K562 (cell line): Measurements from ENCODE around the gene PSMA7. TPM values are rescaled to one million over a fixed set of nuclear protein-coding genes. Genes with fewer than 3 reads are reported as not detected.
A peak's percentile ranks its signal among the peaks of the same experiment; 100 is the strongest.

Experiments
- ARID2 ChIP-seq: fragments of 450-650 bp; IDR thresholded peaks from 2 replicates; pipeline ENCODE4 v1.6.1; 2017; ENCODE audit warnings: antibody characterized with exemption, mild to moderate bottlenecking
- CREM ChIP-seq: IDR thresholded peaks from 2 replicates; pipeline ENCODE4 v1.6.1; 2014; ENCODE audit warnings: antibody characterized with exemption, low read depth
- E2F6 ChIP-seq, 2 experiments: IDR thresholded peaks; 2 replicates each; pipeline ENCODE4 v1.6.1; 2011; ENCODE audit warnings: borderline replicate concordance in 1 of 2, control low read depth in 1 of 2, low read depth in 1 of 2, low read length in 1 of 2, mild to moderate bottlenecking in 1 of 2, mixed read lengths in 1 of 2, moderate library complexity in 1 of 2; ENCODE audit not compliant: insufficient read depth in 1 of 2, insufficient read length in 1 of 2, poor library complexity in 1 of 2, severe bottlenecking in 1 of 2; ENCODE audit errors: extremely low read depth in 1 of 2
- ETS1 ChIP-seq: conservative IDR thresholded peaks from 2 replicates; pipeline ENCODE4 v1.6.1; 2011; ENCODE audit warnings: low read depth, mild to moderate bottlenecking, low read length; ENCODE audit not compliant: control insufficient read depth
- MGA ChIP-seq: fragments of 450-650 bp; IDR thresholded peaks from 2 replicates; pipeline ENCODE4 v1.6.1; 2016; ENCODE audit warnings: mild to moderate bottlenecking, moderate library complexity
- NR3C1 ChIP-seq: sonication (generic); formaldehyde crosslinking; IDR thresholded peaks from 2 replicates; pipeline ENCODE4 v1.8.1; 2022; ENCODE audit warnings: missing genetic modification reagents
- SAP30 ChIP-seq: fragments of 200-600 bp; sonication (generic); IDR thresholded peaks from 2 replicates; pipeline ENCODE4 v1.6.1; 2012; ENCODE audit warnings: borderline replicate concordance, low read depth, mild to moderate bottlenecking, moderate library complexity, low read length, control low read depth, inconsistent platforms; ENCODE audit not compliant: insufficient read depth, poor library complexity, severe bottlenecking
- SIN3A ChIP-seq, 2 experiments: fragments of 150-350 bp in 1 of 2; IDR thresholded peaks; 2 replicates each; pipeline ENCODE4 v1.6.1; 2011 to 2016; ENCODE audit warnings: borderline replicate concordance in 2 of 2, low read depth in 2 of 2, low read length in 2 of 2, mild to moderate bottlenecking in 2 of 2, moderate library complexity in 2 of 2; ENCODE audit not compliant: control insufficient read depth in 1 of 2
- TCF15 ChIP-seq: fragments of 250-450 bp; sonication (Bioruptor Pico); IDR thresholded peaks from 2 replicates; pipeline ENCODE4 v1.8.0; 2022; ENCODE audit warnings: moderate library complexity, mild to moderate bottlenecking, inconsistent platforms
- polyA plus RNA-seq, 8 experiments: library from polyadenylated mRNA; depleted of rRNA in 4 of 8; stranded (reverse) in 5 of 8; unstranded in 3 of 8; fragments of >200 nt; fragmentation: Nextera tagmentation in 2 of 8; fragmentation: Illumina TruSeq in 1 of 8; extraction: Ambion mirVana in 2 of 8; extraction: Trizol in 1 of 8; gene quantifications; 2 replicates each; pipeline versions ENCODE4 v1.2.1 to v1.2.3, GENCODE V29; 2011 to 2014; ENCODE audit warnings: inconsistent platforms in 1 of 8, missing spikeins in 1 of 8
- total RNA-seq, 7 experiments: library from RNA; depleted of rRNA in 6 of 7; stranded (reverse); fragments of >200 nt in 6 of 7; fragmentation: Illumina TruSeq in 2 of 7; extraction: Trizol in 2 of 7; gene quantifications; 2 replicates each; pipeline versions ENCODE4 v1.2.1 to v1.2.3, GENCODE V29; 2011 to 2021; ENCODE audit warnings: low replicate concordance in 1 of 7

PSMA7 gene
- total and polyA plus RNA-seq, 9 of the 15 experiments (the other 6 are each of a cell fraction or from before 2014, with no cell fraction given): 257 to 510 (median 393) TPM

GRCh38 chr20:62143957-62144825 is 997 bp upstream of the PSMA7 start (continued):
- TF ChIP-seq E2F6 (IDR thresholded peaks at IDR 0.05; ENCODE audit: borderline replicate concordance in 1 of 2, extremely low read depth in 1 of 2, insufficient read depth in 1 of 2, insufficient read length in 1 of 2, low read depth in 1 of 2, low read length in 1 of 2, poor library complexity in 1 of 2, severe bottlenecking in 1 of 2) (peak; percentile 57 to 77), CREM (peak; percentile 55; the same call in 1 of the 2 replicates), MGA (peak; percentile 79), SAP30 (peak; percentile 13), ETS1 (peak; percentile 28; the same call in 1 of the 2 replicates), TCF15 (CRISPR knock-in tag) (no peak), ARID2 (no peak), NR3C1 (CRISPR knock-in tag) (0 out of 2 replicates have a peak, but pooled peaks have one; percentile 58), SIN3A (IDR thresholded peaks at IDR 0.05; ENCODE audit: borderline replicate concordance in 2 of 2, control insufficient read depth in 1 of 2, low read depth in 2 of 2, low read length in 2 of 2) (peak in 1 of 2 experiments; percentile 77; a peak in 1 of 4 replicates)
